ENCODE measurements around the gene SYTL3. TPM values are rescaled to one million over a fixed set of nuclear protein-coding genes. Genes with fewer than 3 reads are reported as not detected.

Gene SYTL3, protein sequence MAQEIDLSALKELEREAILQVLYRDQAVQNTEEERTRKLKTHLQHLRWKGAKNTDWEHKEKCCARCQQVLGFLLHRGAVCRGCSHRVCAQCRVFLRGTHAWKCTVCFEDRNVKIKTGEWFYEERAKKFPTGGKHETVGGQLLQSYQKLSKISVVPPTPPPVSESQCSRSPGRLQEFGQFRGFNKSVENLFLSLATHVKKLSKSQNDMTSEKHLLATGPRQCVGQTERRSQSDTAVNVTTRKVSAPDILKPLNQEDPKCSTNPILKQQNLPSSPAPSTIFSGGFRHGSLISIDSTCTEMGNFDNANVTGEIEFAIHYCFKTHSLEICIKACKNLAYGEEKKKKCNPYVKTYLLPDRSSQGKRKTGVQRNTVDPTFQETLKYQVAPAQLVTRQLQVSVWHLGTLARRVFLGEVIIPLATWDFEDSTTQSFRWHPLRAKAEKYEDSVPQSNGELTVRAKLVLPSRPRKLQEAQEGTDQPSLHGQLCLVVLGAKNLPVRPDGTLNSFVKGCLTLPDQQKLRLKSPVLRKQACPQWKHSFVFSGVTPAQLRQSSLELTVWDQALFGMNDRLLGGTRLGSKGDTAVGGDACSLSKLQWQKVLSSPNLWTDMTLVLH
- total RNA-seq: 1.5 and 2.2 TPM in 2 replicates

DNA sequence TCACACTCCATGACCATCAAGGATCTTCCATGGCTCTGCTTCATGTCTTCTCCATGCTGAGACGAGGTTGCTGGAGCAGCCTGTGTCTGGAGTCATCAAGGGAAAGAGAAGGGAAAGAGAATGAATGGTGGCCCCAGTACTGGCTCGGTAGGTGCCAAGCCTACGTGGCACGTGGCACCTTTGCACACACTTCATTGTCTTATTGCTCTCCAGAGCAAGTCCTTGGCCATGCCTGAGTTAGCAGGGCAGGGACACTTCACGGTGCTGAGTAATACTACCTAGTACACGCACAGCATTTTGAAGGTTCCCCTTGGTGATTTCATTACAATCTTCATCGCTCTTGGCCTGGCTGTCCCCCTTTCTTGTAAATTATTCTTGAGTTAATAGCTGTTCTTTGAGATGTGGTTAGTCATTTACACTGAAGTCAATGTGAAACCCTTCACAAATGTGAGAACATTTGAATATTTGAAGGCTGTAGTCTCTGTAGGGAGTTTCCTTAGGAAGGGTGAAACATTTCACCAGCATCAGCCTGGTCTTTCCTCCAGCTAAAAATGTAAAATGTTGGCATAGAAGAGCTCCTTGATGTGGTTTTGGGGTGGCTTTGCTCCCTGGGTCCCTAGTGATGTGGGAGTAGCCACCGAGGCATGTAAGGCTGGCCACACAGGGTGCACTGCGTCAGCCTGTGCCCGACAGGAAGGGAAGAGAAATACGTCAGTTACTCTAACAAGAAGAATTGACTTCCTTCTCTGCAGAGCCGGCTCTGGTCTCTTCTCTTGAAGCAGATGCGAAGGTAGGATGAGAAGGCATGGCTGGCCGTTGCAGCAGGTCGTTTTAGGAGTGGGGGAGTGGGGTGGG is at the start of gene SYTL3:
TSS of gene SYTL3 (plus strand) at position 766 of the 855 bp plus-strand sequence. CDS start 13,215 bp downstream, outside the sequence.
- TF ChIP-seq, protein P1, sequence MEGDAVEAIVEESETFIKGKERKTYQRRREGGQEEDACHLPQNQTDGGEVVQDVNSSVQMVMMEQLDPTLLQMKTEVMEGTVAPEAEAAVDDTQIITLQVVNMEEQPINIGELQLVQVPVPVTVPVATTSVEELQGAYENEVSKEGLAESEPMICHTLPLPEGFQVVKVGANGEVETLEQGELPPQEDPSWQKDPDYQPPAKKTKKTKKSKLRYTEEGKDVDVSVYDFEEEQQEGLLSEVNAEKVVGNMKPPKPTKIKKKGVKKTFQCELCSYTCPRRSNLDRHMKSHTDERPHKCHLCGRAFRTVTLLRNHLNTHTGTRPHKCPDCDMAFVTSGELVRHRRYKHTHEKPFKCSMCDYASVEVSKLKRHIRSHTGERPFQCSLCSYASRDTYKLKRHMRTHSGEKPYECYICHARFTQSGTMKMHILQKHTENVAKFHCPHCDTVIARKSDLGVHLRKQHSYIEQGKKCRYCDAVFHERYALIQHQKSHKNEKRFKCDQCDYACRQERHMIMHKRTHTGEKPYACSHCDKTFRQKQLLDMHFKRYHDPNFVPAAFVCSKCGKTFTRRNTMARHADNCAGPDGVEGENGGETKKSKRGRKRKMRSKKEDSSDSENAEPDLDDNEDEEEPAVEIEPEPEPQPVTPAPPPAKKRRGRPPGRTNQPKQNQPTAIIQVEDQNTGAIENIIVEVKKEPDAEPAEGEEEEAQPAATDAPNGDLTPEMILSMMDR (IDR thresholded peaks at IDR 0.05; ENCODE audit: extremely low read depth, low read depth, low read length): no peak
- Histone ChIP-seq H3K27me3 (ENCODE audit: insufficient read depth, low read length) (no peaks in the 10 kb centered on the region), H3K27ac (ENCODE audit: low read depth, low read length) (peak within 1 kb of the TSS; percentile 100), H3K4me3 (ENCODE audit: insufficient read depth, low read length) (peak within 1 kb of the TSS; percentile 45), H3K9me3 (ENCODE audit: low read depth, low read length) (no peaks in the 10 kb centered on the region), H3K4me2 (ENCODE audit: insufficient read depth, low read length) (peak within 1 kb of the TSS; percentile 80), H3K4me1 (ENCODE audit: insufficient read depth, low read length) (peaks cover 30% of the 10 kb centered on the region), H4K20me1 (ENCODE audit: insufficient read depth, low read length) (no peaks in the 10 kb centered on the region), H2AFZ (ENCODE audit: low read length) (peak within 1 kb of the TSS; percentile 36), H3K36me3 (ENCODE audit: insufficient read depth, low read length) (no peaks in the 10 kb centered on the region), H3K79me2 (ENCODE audit: insufficient read depth, low read length) (no peaks in the 10 kb centered on the region)
- peak; percentile 73 for DNase-seq (ENCODE audit: insufficient read length, low spot score, missing footprints)

DNA sequence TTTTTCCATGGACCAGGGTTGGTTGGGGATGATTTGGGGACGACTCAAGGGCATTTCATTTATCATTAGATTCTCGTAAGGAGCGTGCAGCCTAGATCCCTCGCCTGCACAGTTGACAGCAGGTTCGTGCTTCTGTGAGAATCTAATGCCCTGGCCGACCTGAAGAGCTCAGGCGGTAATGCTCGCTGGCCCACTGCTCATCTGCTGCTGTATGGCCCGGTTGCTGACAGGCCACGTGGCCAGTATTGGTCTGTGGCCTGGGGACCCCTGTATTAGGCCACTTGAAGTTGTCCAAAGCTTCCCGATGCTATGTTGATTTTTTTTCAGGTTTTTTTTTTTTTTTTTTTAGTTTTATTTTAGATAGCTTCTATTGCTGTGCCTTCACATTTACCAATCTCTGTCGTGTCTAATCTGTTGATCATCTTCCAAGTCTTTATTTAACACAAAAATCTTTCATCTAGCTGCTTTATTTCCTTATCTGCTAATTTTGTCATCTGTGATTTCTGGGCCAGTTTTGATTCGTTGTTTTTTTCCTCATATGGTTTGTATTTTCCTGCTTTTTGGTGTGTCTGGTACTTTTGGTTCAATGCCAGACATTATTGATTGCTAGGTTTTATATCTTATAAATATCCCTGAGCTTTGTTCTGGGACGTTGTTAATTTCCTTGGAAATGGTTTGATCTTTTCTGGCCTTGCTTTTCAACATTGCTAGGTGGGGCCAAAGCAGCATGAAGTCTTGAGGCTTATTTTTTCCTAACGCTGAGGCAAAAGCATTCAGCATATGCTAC is 46.4 kb upstream of the SYTL3 start:
- Histone ChIP-seq H3K4me3 (ENCODE audit: insufficient read depth, low read length) (no peak overlapping the region), H3K27me3 (ENCODE audit: insufficient read depth, low read length) (no peaks in the 10 kb centered on the region), H3K27ac (ENCODE audit: low read depth, low read length) (no peak overlapping the region), H2AFZ (ENCODE audit: low read length) (no peak overlapping the region), H3K36me3 (ENCODE audit: insufficient read depth, low read length) (peaks cover 36% of the 10 kb centered on the region), H3K79me2 (ENCODE audit: insufficient read depth, low read length) (peaks cover 5% of the 10 kb centered on the region), H3K4me2 (ENCODE audit: insufficient read depth, low read length) (no peak overlapping the region), H3K9me3 (ENCODE audit: low read depth, low read length) (no peaks in the 10 kb centered on the region), H4K20me1 (ENCODE audit: insufficient read depth, low read length) (peaks cover 5% of the 10 kb centered on the region), H3K4me1 (ENCODE audit: insufficient read depth, low read length) (no peaks in the 10 kb centered on the region)
- TF ChIP-seq, protein P1 (IDR thresholded peaks at IDR 0.05; ENCODE audit: extremely low read depth, low read depth, low read length): no peak
- no peak for DNase-seq (ENCODE audit: insufficient read length, low spot score, missing footprints)

DNA sequence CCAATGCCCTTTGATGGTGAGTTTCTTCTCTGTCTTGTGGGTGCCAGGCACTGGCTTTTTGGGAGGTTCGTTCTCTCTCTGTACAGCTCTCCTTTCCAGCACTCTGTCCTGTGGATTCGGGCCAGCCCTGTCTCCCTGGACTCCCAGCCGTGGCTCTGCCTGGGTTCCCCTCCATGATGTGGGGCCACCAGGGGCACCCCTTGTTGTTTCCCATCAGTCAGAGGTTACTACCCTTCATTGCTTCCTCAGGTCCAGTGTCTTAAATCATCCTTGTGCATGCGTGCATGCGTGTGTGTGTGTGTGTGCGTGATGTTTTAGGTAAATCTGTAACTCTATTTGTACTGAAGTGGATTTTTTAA is 45.8 kb upstream of the SYTL3 start:
- peaks cover 37% of the 10 kb centered on the region for H3K36me3 ChIP-seq (ENCODE audit: insufficient read depth, low read length)
- H3K79me2 ChIP-seq (ENCODE audit: insufficient read depth, low read length): peaks cover 5% of the 10 kb centered on the region
- H3K4me2 ChIP-seq (ENCODE audit: insufficient read depth, low read length): no peak overlapping the region
- no peaks in the 10 kb centered on the region for H3K4me1 ChIP-seq (ENCODE audit: insufficient read depth, low read length)
- H3K27ac ChIP-seq (ENCODE audit: low read depth, low read length): no peak overlapping the region
- no peak overlapping the region for H2AFZ ChIP-seq (ENCODE audit: low read length)
- no peak overlapping the region for H3K4me3 ChIP-seq (ENCODE audit: insufficient read depth, low read length)
- H4K20me1 ChIP-seq (ENCODE audit: insufficient read depth, low read length): peaks cover 5% of the 10 kb centered on the region
- H3K27me3 ChIP-seq (ENCODE audit: insufficient read depth, low read length): no peaks in the 10 kb centered on the region
- TF ChIP-seq, protein P1 (IDR thresholded peaks at IDR 0.05; ENCODE audit: extremely low read depth, low read depth, low read length): no peak
- H3K9me3 ChIP-seq (ENCODE audit: low read depth, low read length): no peaks in the 10 kb centered on the region
- DNase-seq (ENCODE audit: insufficient read length, low spot score, missing footprints): no peak
